Kidney (tissue), 14 donors: ENCODE data around the gene TELO2. TPM values are rescaled to one million over a fixed set of nuclear protein-coding genes. Genes with fewer than 3 reads are reported as not detected.

Source experiments
- DNase-seq, 5 donors: peaks; one replicate each; pipeline ENCODE4 v3.0.0-alpha.2; 2013 to 2020
- FAIRE-seq: peaks from 2 replicates; lab custom pipeline; 2012; peaks lifted over from hg19 to GRCh38; lab: Jason Lieb, UNC
- H3K27ac ChIP-seq, 2 donors: one replicate each; pipeline ENCODE4 v1.7.0; 2013; ENCODE audit warnings: low read depth in 2 of 2, low read length in 2 of 2, inconsistent platforms in 1 of 2
- H3K27me3 ChIP-seq: one replicate; pipeline ENCODE4 v1.7.1; 2013; ENCODE audit warnings: low read length, inconsistent platforms; ENCODE audit not compliant: control insufficient read depth, insufficient read depth
- H3K36me3 ChIP-seq, 3 donors: one replicate each; pipeline versions ENCODE4 v1.7.0 to v1.7.1; 2013; ENCODE audit warnings: low read length in 3 of 3, control low read depth in 1 of 3, inconsistent platforms in 1 of 3; ENCODE audit not compliant: insufficient read depth in 3 of 3, control insufficient read depth in 2 of 3
- H3K4me1 ChIP-seq, 3 donors: one replicate each; pipeline versions ENCODE4 v1.7.0 to v1.7.1; 2013; ENCODE audit warnings: low read length in 3 of 3, inconsistent platforms in 1 of 3, low read depth in 1 of 3; ENCODE audit not compliant: control insufficient read depth in 2 of 3, insufficient read depth in 2 of 3
- H3K4me3 ChIP-seq, 3 donors: one replicate each; pipeline versions ENCODE4 v1.7.0 to v1.8.1; 2013; ENCODE audit warnings: low read length in 3 of 3, control low read depth in 1 of 3, inconsistent platforms in 1 of 3
- H3K9ac ChIP-seq, 3 donors: one replicate each; pipeline versions ENCODE4 v1.7.0 to v1.7.1; 2013; ENCODE audit warnings: low read length in 3 of 3, control low read depth in 1 of 3, inconsistent platforms in 1 of 3
- H3K9me3 ChIP-seq, 3 donors: one replicate each; pipeline versions ENCODE4 v1.7.0 to v1.7.1; 2013; ENCODE audit warnings: low read length in 3 of 3, control low read depth in 1 of 3, inconsistent platforms in 1 of 3; ENCODE audit not compliant: control insufficient read depth in 2 of 3, insufficient read depth in 1 of 3
- intact Hi-C: fragments of 100-400 bp; cut with DNase I; formaldehyde crosslinking; loops from one replicate; pipeline ENCODE4 v1.11.1; 2022
- polyA plus RNA-seq: library from polyadenylated mRNA; stranded (reverse); fragments of 350-450 nt; fragmentation: Illumina TruSeq; extraction: RNeasy Lipid Tissue Mini Kit (QIAGEN cat#74804); gene quantifications from one replicate; pipeline ENCODE4 v1.2.3, GENCODE V29; 2014; ENCODE audit warnings: low read depth, low replicate concordance; ENCODE audit not compliant: insufficient read depth
- total RNA-seq: library from RNA; stranded (reverse); fragmentation: NEBNext Ultra II Directional; extraction: Animal tissue kit (Norgen Biotek cat#: 25700); gene quantifications from one replicate; pipeline ENCODE4 v1.2.1, GENCODE V29; 2021
- TF ChIP-seq, protein P1 (sequence below): IDR thresholded peaks from 3 replicates; pipeline ENCODE4 v1.5.1; 2012; ENCODE audit warnings: mild to moderate bottlenecking, moderate library complexity, borderline replicate concordance; ENCODE audit not compliant: insufficient read depth; ENCODE audit errors: extremely low read depth
- donor health status: control.
- donor health status: control.
- donor health status: control.
- donor health status: control.
- donor health status: control.
- donor health status: DM: yes; HTN: yes; CAD: no.
- donor health status: Normal renal cell carcinoma (clear cell type).

TELO2 gene
- total and polyA plus RNA-seq, 2 donors from 2014 or later = 27.7 to 37.4 TPM

DNA sequence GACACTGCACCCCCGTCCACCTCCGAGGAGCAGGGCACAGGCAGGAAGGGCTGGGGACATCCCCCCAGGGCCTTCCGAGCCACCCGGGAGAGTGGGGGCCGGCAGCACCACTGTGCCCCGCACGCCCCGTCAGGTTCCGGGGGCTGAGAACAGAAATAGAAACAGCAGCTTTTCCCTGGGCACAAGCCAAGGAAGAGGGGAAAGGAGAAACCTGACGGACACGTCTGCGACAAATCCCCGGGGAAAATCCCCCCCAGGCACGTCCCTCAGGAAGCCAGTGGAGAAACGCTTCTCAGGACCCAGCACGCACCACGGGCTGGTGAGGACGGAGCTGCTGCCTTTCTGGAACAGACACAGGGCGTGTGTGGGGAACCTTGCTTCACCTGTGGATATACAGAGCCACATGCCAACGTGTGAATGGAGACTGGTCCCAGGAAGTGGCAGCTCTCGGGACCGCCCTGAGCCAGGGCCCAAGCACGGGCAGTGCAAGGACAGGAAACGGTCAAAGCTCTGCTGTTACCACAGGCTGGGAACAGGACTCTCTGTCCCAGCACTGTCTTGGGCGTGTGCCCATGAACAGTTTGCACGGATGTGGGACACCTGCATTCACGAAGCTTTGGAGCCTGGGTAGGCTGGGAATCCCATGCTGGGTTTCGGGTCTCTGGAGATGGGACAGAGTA is 39.1 kb downstream of the TELO2 start:
- no peaks in the 10 kb centered on the region for H3K9me3 ChIP-seq
- H3K27me3 ChIP-seq = no peaks in the 10 kb centered on the region
- DNase-seq = peak in 1 of 5 donors; percentile 90
- H3K4me1 ChIP-seq = peaks cover 0 to 22% (median 0%) of the 10 kb centered on the region in 3 donors
- H3K36me3 ChIP-seq = peaks cover 0 to 6% (median 0%) of the 10 kb centered on the region in 3 donors
- peak overlapping the region in 2 of 3 donors; percentile 35 to 36 for H3K4me3 ChIP-seq
- FAIRE-seq = no peak
- peak overlapping the region in 1 of 3 donors; percentile 19 for H3K9ac ChIP-seq
- intact Hi-C loops = no loop called here
- peak overlapping the region; percentile 70 to 78 for H3K27ac ChIP-seq
- TF ChIP-seq, protein P1, sequence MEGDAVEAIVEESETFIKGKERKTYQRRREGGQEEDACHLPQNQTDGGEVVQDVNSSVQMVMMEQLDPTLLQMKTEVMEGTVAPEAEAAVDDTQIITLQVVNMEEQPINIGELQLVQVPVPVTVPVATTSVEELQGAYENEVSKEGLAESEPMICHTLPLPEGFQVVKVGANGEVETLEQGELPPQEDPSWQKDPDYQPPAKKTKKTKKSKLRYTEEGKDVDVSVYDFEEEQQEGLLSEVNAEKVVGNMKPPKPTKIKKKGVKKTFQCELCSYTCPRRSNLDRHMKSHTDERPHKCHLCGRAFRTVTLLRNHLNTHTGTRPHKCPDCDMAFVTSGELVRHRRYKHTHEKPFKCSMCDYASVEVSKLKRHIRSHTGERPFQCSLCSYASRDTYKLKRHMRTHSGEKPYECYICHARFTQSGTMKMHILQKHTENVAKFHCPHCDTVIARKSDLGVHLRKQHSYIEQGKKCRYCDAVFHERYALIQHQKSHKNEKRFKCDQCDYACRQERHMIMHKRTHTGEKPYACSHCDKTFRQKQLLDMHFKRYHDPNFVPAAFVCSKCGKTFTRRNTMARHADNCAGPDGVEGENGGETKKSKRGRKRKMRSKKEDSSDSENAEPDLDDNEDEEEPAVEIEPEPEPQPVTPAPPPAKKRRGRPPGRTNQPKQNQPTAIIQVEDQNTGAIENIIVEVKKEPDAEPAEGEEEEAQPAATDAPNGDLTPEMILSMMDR = no peak

DNA sequence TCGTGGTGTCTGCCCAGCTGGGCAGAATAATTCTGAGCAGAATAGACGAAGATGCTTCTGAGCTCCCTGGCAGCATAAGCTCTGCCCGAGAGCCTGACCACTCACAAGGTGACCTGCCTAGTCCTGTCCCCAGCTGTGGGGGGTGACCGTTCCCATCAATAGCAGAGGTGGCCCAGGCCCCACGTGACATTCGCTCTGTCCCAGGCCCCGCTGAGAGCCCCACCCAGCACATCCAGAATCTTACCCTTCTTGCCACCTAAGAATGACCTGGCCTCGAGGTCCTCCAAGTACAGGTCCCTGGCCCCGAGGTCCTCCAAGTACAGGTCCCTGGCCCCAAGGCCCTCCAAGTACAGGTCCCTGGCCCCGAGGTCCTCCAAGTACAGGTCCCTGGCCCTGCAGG is 39.6 kb downstream of the TELO2 start:
- DNase-seq = peak in 1 of 5 donors; percentile 74
- Histone ChIP-seq H3K9me3 (no peaks in the 10 kb centered on the region), H3K27ac (peak overlapping the region; percentile 70 to 78), H3K36me3 (peaks cover 0 to 10% (median 0%) of the 10 kb centered on the region in 3 donors), H3K4me3 (peak overlapping the region in 2 of 3 donors; percentile 35 to 36), H3K4me1 (peaks cover 0 to 21% (median 0%) of the 10 kb centered on the region in 3 donors), H3K9ac (no peak overlapping the region), H3K27me3 (no peaks in the 10 kb centered on the region)
- intact Hi-C loops = no loop called here
- FAIRE-seq = no peak
- TF ChIP-seq, protein P1 = no peak

DNA sequence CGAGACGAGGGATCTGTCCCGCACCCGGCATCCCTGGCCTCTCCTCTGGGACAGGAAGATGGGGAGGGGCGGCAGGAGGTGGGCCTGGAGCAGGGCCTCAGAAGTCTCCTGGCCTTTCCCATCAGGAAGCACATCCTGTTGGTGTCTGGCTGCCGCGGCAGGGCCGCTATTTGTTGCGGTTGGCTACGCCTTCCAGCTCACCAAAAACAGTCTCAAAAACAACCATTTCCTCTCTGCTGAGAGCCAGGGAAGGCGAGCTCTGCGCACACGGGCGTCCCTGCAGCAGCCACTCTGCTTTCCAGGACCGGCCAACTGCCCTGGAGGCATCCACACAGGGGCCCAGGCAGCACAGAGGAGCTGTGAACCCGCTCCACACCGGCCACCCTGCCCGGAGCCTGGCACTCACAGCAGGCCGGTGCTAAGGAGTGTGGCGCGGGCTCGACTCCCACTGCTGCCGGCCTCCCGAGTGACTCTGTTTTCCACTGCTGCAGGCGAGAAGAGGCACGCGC is 40.3 kb downstream of the TELO2 start, which contains the start of gene TMEM204:
Gene TMEM204, plus strand, starts transcription at position 224 of the 509 bp plus-strand sequence. CDS start 610 bp downstream, outside the sequence.
- intact Hi-C loops = no loop called here
- FAIRE-seq (no peak), DNase-seq (peak; percentile 46 to 94 (median 61))
- Histone ChIP-seq H3K9ac (peak within 1 kb of the TSS in 1 of 3 donors; percentile 40), H3K36me3 (peaks cover 0 to 13% (median 0%) of the 10 kb centered on the region in 3 donors), H3K4me3 (peak within 1 kb of the TSS; percentile 58 to 81 (median 75)), H3K27me3 (no peaks in the 10 kb centered on the region), H3K27ac (peak within 1 kb of the TSS; percentile 70 to 78), H3K4me1 (peaks cover 0 to 23% (median 0%) of the 10 kb centered on the region in 3 donors), H3K9me3 (no peaks in the 10 kb centered on the region)
- TF ChIP-seq, protein P1 = no peak
